GM18511 (cell line): ENCODE results near the gene RNF223.

Experiments used
- ATAC-seq: cut with Tn5 transposase; IDR thresholded peaks from one replicate; pipeline ENCODE4 v1.9.1; 2021; ENCODE audit warnings: mild to moderate bottlenecking, moderate library complexity; ENCODE audit not compliant: unreplicated experiment

Gene RNF223

DNA sequence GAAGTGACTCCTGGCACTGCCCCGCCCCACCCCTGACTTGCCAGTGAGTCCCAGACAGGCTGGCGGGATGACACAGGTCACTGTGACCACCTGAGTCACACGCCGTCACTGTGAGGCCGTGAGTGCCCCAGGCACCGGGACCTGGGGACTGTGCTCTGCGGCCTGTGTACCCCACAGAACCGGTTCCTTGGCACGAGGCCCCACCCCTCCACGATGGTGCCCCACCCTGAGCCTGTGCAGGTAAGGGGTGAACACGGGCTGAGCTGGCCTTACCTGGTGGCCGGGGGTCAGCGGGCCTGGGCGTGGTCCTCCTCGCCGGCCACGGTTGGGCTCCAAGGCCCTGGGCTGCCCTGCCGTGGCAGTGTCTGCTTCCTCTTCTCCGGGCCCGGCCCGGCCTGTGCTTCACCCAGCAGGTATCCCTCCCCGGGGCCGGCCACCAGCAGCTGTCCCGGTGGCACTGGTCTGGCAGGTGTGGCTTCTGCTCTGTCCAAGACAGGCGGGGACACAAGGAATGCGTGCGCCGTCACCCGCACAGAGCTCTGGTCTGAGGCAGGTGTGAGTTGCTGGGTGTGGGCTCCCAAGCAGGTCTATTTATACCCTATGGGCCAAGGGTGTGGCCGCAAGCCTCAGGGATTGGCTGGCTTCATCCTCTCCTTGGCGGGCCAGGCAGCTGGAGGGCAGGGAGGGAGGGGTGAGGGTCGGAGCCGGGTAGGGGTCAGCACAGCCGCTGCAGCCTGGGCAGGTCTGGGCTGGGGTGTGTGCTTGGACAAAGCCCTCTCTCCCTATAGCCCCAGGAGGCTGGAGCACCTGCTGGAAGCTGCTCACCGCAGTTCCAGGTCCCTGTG, at the start of gene RNF223:
Gene RNF223 (minus strand): TSS at position 564 of the 845 bp plus-strand sequence. CDS start 1,740 bp downstream, outside the sequence.
- no peak for ATAC-seq

DNA sequence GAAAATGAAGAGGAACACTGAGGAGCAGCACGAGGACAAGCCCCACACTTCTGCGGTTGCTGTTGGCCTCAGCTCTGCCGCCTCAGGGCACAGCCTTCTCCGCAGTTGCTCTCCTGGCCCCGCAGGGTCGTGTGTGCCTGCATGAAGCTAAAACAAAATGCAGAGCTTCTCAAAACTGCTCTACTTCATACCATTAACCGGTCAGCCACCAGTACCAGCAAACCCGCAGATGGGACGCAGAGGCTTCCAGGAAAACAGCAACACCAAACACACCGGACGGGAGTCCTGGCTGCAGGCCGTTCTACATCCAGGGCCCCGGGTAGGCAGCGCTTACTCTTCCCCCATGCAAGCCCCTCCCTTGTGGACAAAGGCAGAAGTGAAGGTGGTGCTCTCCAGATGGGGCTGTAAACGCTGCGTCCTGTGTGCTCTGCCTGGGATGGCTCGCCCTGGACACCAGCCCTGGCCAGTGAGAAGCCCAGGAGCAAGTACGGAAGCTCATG, 48.9 kb upstream of the RNF223 start:
- no peak for ATAC-seq

DNA sequence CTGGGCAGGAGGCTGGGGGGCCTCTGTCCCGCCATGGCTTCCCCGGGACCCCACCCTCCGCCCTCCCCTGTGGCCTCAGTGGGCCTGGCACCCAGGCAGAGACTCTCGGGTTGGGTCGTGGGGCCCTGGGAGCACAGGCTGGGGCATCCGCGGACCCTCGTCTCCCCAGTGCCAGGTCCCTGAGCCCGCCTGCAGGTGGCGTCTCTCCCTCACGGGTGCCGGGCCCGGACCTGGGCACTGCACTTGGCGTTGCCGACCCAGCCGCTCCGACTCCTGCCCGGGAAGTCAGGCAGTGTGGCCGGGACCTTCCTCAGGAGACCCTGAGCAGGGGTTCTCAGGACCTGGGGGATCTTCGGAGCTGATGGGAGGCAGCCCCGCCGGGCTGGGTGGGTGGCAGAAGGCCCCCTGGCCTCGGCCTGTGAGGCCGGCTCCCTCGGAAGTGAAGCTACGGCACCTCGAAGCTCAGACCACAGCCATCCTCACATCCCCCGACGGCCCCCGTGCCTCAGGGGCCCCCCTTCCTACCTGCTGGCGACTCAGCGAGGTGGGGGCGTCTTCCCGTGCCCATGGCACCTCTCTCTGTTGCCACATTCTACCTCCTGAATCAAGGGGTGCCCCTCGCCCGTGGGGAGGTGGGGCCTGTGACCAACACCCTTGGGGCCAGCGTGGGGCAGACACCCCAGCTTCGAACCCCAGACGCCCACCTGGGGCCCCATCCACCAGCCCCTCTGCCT, 48.1 kb upstream of the RNF223 start:
- no peak for ATAC-seq

DNA sequence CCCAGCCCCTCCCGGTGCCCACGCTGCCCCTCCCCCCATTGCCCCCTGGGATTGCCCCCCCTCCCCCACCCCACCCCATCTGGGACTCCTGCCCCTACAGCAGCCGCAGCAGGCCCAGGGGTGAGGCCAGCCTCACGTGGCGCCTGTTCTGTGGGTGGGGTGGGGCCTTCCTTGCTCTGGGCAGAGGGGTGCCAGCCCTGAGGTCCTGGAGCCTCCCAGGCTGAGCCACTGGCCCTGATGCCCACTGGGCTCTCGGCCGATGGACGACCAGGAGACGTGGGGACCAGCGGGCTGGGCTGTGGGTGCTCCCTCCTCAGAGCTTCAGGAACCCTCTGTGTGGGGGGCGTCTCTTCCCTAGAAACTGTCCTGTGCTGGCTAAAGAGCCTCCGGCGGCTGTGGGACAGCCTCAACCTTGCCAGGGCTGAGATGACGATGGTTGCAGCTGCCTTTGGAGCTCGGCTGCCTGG, 47.5 kb upstream of the RNF223 start:
- no peak for ATAC-seq

DNA sequence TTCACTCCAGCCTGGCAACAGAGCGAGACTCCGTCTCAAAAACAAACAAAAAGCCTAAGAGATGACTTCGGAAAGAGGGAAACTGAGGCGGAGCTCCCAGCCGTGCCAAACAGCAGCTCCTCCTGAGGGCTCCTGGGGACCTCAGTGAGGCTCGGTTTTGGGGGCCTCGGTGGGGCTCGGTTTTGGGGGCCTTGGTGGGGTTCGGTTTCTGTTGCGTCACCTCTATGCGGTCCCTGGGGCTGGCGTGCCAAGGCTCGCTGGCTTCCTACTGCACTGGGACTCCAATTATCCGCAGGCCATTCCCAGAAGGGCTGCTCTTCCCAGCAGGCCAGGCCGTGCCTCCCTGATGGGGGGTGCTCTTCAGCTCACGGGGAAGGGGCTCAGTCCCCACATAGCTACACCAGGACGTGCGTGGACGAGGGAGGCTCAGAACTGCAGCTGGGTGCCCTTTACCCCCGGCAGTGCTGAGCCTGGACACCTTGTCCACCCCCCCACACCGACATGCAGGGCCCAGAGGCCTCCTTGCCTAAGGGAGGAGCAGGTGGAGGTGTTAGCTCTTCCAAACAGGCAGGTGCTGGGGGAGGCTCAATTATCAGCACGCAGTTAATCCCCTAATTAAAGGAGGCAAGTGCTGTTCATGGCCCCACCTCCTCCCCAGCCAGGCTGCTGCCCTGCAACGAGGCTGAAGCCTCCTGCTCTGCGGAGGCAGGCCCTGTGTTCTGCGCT, 46.9 kb upstream of the RNF223 start:
- ATAC-seq = no peak

DNA sequence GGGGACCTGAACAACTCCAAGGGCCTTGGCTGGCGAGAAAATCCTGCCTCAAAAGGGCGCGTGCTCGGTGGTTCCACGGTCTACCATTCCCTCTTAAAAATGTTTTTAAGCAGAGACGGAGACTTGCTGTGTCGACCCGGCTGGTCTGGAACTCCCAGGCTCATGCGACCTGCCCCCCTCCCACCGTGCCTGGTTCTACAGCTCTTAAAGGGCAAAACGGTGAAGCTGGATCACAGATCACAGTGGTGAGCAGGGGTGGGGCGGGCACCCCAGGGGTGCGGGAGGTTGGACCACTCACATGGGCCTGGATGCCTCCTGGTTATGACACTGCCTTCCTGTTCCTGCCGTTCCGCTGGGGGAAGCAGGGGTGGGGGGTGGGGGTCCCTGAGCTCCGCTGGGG, 46.0 kb upstream of the RNF223 start:
- no peak for ATAC-seq

DNA sequence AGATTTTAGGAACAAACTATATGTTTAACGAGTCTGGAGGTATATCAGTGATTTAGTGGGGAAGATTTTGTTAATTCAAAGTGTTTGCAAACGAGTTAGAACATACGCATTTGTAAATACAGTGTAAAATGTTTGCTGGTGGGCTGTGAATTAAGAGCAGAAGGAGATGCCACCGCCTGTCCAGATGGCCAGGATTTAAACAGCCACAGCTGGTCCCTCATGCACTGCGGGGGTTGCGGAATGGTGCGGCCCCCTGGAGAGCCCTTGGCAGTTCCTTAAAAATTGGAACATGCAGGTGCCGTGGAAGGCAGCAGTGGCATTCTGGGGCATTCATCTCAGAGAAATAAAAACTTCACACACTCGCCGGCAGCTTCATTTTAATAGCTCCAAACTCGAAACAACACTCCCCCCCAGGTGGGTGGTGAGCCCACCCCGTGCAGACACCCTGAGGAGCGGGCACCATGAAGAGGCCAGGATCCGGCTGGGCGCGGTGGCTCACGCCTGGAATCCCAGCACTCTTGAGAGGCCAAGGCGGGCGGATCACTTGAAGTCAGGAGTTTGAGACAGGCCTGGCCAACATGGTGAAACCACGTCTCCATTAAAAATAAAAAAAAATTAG, 45.3 kb upstream of the RNF223 start:
- no peak for ATAC-seq

DNA sequence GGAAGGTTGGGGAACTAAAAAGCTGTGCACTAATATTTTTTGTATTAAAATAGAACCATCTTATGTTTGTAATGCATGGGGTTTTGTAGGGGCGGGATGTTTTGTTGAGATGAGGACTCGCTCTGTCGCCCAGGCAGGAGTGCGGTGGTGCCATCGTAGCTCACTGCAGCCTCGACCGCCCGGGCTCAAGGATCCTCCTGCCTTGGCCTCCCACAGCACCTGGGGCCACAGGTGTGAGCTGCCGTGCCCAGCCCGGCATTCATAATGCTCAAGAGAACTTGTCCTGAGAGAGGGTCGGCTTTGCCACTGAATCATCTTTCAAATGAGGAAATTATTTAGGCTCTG, 44.7 kb upstream of the RNF223 start:
- no peak for ATAC-seq

DNA sequence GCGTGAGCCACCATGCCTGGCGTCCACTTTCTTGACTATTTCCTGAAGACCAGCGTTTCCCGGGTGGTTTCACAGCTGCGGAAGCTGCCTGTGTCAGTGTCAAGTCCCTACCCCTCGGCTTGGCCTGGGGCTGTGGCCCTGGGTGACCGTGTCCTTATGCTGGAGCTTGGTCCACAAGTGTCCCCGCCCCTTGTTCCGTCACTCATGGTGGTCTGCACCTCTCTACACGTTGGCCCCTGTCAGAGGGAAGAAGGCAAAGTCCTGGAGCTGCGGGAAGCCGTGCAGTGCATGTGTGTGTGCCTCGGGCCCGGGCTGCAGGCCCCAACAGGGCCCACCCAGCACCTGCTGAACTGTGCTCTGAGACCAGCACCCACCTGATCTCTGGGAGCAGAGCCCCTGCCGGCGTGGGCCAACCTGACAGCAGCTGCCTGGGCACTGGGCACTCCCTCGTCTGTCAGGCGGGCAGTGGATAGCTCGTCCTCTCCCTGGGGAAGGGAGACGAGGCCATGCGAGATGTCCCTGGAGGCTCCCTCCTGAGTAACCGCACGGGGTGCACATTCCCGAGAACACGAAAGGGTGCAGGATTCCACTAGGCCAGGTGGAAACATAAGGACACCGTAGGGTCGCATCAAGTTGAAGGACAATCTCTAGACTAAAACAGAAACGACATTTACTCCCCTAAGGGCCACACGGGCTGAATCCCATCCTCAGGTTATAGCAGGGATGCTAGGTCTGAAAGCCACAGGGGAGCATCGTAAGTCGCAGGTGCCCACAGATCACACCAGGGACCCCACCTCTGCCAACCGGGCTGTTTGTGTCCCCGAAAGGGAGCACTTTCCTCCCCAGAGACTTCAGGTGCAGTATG, 44.1 kb upstream of the RNF223 start:
- no peak for ATAC-seq

DNA sequence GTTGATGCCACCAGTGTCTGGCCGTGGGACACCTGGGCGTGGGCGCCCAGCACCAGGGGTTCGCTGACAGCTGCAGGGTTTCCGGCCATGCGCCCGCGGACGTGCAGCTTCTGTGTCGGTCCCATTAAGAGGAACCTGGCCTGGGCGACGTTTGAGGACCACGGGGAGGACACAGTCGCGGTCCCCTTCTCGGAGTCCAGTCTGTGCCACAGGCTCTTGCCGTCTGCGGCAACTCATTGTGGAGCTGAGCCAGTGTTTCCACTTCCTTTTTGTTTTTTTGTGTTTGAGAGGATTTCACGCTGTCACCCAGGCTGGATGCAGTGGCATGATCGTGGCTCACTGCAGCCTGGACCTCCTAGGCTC, 43.3 kb upstream of the RNF223 start:
- ATAC-seq = no peak

DNA sequence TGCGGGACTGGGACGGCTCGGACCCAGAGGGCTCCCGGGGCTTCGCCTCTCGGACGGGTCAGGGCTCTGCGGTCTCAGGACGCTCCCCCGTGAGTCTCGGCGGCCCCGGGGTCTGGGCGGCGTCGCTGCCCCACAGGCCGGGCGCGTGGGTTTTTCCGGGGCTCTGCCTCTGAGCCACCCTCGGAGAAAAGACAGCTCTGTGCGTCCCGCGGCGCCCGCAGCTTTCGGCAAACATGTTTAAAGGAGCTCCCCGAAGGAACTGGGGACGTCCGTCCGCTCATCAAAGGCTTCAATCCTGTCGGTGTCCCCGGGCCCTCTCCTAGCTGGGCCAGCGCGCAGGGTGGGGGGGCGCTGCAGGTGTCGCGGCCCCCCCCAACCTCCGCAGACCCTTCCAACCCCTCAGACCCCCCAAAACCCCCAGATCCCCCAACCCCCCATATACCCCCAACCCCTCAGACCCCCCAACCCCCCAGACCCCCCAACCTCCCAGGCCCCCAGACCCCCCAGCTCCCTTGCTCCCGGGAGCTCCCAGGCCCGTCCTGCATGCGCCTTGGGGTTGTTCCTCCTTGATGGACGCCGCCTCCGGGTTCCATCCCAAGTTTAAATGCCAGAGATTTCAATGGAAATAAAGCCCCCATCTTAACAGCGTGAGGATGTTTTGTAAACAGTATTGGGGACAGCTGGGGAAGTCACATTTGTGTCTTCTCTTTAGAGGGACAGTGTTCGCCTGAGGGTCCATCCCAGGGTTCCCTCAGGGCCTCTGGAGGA, 42.8 kb upstream of the RNF223 start:
- ATAC-seq = no peak

DNA sequence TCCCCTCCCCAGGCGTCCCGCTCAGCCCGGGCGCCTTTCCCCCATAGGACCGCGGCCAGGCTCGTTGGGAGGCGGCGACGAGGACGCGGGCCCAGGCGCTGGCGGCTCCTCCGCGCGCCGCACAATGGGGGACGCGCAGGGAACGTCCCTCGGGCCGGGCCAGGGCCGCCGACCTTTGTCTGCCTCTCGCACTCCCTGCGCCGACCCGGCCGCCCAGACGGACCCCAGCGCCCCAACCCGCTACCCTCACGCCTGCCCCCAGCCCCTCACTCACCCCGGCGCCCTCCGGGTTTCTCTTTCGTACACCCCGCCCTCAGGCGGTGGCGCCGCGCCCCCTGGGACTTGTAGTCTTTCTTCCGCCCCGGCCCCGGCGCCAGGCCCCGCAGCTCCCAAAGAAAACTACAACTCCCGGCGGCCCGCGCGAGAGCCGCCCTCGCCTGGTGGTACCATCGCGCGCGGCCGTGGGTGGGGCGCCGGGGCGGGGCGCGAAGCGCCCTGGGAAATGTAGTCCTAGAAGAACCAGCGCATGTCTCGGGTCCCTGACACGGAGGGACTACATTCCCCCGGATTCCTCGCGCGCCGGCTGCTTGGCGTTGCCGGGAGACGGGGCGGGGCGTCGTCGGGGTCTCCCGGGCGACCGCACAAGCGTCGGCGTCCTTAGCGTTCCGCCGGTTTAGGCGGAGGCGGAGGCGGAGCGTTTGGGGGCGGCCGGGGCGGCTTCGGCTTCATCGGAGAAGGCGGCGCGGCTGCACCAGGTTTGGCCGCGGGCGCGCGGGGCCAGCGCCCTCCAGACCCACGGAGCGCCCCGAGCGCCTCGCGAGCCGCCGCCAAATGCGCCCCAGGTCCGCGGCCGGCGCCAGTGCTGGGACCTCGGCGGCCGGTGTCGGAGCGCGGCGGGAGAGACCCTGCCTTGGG, 41.9 kb upstream of the RNF223 start, which contains the start of gene C1orf159:
Gene C1orf159 (minus strand): TSS at position 304 of the 915 bp plus-strand sequence. CDS start 24,546 bp downstream, outside the sequence.
- ATAC-seq = peak; percentile 97

DNA sequence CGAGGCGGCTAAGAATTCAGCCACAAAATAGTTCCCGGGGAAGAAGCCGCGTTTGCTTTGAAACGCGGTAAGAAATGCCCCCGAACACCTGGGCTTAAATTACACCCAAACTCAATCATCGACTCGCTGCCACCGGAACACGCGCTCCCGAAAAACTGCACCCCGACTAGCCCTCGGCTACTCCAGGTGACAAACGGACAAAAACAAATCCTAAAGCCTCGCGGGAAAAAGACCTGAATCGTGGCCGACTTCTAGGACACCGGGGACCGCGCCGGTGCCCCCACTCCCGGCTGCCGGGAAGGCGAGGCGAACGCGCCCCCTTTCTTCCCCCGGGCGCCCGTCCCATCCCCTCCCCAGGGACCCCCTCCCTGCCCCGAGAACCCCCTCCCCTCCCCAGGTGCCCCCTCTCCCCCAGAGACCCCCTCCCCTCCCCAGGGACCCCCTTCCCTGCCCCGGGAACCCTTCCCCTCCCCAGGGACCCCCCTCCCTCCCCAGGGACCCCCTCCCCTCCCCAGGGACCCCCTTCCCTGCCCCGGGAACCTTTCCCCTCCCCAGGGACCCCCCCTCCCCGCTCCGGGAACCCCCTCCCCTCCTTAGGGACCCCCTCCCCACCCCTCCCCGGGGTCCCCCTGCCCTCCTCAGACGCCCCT, 41.2 kb upstream of the RNF223 start:
- no peak for ATAC-seq

DNA sequence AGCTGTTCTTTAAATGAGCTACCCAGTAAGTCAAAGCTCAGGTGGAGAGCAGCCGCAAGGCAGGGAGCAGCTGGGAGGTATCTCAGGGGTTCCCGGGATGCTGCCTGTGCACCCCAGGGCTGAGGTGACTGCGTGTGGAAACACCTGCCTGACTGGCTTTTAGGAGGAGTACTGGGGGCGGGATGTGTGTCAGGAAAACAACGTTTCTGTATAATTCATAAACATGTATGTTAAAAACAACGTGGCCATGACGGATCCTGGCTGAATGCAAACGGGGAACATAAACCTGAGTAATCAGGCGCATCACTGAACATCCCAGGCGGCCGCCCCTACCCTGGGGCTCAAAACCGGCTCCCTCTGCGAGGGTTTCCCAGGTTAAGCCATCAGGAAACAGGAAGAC, 40.3 kb upstream of the RNF223 start:
- ATAC-seq = no peak

DNA sequence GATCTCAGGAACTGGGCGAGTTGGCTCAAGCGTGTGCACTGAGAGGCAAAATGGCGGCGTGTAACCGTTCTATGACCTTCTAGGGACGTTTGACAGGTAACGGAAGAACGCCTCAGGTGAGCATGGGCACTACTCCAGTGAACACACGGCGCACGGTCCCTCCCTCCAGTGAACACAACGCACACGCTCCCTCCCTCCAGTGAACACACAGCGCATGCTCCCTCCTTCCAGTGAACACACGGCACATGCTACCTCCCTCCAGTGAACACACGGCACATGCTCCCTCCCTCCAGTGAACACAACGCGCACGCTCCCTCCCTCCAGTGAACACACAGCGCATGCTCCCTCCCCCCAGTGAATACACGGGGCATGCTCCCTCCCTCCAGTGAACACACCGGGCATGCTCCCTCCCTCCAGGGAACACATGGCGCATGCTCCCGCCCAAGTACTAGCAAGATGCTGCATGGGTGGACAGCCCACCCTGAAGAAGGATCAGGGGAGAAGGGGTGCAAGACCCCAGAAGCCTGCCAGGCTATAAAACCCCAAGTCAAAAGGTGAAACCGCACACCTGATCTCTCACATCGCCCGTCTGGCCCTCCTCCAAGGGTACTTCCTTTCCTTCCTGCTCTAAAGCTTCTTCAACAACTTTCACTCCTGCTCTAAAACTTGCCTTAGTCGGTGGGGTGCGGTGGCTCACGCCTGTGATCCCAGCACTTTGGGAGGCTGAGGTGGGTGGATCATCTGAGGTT, 38.3 kb upstream of the RNF223 start:
- no peak for ATAC-seq

DNA sequence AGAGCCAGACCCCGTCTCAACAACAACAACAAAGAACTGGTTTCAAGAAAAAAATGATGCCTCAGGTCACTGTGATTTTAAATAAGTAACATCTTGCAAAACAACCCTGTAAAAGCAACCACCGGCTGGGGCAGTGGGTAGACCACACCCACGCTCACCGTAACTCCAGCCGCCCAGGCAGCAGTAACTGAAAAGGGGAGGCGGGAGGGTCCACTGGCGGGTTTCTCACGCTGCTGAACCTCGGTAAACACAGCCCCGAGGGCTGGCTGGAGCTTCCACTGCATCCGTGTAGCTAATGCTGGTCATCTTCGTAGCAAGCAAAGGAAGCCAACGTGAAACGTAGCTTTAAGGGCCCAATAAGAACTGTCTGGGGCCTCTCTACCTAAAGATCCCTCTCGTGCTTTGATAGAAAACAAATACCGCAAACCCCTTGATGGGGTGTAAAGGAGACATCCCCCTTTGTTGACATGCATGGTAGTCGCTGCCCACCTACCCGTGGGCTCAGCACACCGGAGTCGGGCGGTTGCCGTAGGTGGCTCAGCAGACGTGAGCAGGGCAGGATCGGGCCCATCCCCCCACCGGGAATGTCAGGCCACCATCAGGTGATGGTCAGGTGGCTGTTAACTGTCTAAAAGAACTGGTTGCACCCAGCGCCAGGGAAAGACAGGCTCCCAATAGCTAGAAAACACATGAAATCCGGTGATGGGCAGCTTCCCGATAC, 37.6 kb upstream of the RNF223 start:
- no peak for ATAC-seq
